ENCODE data around the gene NDUFA12.
"Not testable (repeated sequence)": the region's sequence is repeated elsewhere in the genome, so short reads cannot be mapped to it uniquely, and the experiment has no call there.

NDUFA12 gene

DNA sequence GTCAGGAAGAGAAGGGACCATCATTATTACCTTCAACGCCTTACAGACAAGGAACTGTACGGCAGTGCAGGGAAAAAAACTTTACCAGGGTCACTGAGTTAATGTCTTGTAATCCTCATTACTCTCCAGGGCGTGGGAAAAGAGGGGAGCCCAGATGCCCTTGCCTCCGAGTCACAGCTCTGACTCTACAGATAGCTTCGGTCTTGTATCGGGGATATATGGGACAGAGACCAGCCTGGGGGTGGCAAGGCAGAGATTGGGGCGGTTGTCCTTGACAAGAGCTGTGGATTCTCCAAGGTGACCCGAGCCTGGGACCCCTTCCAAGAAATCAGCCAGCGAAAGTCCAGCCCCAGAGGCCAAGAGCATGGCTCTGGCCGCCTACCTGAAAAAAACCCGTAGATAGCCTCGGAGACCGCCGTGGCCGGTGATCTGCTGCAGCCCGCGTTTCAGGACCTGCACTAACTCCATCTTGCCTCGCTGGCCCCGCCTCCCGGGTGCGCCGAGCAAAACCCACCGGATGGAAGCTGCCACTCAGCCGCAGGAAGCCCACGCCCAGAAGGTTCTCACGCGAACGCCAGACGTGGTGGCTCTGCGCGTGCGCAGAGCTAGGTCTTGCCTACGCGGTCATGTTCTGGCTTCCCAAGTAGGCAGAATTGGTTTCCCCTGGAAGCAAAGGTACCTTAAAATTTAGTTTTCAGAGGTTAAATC is at the start of gene NDUFA12:
TSS of gene NDUFA12 (minus strand) at position 485 of the 708 bp plus-strand sequence. CDS start at position 468, 17 bp downstream.
- DNase-seq (ENCODE audit: low read depth): peak; percentile 90

GRCh38 chr12:95051241-95051640 is 47.7 kb upstream of the NDUFA12 start:
- DNase-seq (ENCODE audit: low read depth): no peak

GRCh38 chr12:95037906-95038305 is 34.4 kb upstream of the NDUFA12 start:
- no peak for DNase-seq (ENCODE audit: low read depth)

DNA sequence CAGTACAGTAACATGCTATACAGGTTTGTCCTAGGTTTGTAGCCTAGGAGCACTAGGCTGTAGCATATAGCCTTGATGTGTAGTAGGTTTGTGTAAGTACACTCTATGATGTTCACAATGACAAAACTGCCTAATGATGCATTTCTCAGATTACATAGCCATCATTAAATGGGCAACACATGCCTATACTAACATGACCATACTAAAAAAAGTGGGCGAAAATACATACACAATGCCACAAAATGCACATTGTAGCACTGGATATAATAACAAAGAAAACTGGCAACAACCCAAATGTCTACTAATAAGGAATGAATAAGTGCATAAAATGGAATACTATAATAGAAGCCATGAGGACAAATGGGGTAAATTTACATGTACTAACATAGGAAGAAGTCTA is 31.3 kb upstream of the NDUFA12 start:
- no peak for DNase-seq (ENCODE audit: low read depth)

DNA sequence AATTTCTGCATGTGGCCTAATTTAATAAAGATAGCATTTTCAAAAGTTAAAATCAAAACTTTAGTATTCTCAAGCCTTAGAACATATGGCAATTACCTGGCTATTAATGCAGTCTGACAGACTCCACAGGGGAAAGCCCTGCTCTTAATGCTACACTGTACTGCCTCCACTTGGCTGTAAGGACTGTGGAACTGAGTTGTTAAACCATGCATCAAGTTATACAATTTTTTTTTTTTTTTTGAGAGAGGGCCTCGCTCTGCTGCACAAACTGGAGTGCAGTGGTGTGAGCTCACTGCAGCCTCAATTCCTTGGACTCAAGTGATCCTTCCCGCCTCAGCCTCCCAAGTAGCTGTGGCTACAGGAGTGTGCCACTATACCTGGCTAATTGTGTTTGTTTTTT is 19.0 kb upstream of the NDUFA12 start:
- no peak for DNase-seq (ENCODE audit: low read depth)

GRCh38 chr12:95017482-95017881 is 14.0 kb upstream of the NDUFA12 start:
- no peak for DNase-seq (ENCODE audit: low read depth)

GRCh38 chr12:95016120-95016519 is 12.6 kb upstream of the NDUFA12 start:
- DNase-seq (ENCODE audit: low read depth): no peak

GRCh38 chr12:95014554-95014953 is 11.1 kb upstream of the NDUFA12 start:
- DNase-seq (ENCODE audit: low read depth): no peak

- DNase-seq (ENCODE audit: low read depth): no peak
Measured at GRCh38 chr12:95006206-95006605, 2.7 kb upstream of the NDUFA12 start.

GRCh38 chr12:95004610-95005009 is 1.1 kb upstream of the NDUFA12 start:
- no peak for DNase-seq (ENCODE audit: low read depth)

DNA sequence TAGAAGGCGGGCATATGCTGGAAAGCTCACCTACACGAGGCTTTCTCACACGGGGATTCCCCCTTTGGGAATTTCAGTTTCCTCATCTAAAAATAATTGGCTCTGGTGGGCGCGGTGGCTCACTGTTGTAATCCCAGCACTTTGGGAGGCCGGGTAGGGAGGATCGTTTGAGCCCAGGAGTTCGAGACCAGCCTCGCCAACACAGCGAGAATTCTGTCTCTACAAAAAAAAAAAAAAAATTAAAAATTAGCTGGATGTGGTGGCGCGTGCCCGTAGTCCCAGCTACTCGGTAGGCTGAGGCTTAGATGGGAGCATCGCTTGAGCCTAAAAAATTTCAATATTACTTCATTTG is 400 bp upstream of the NDUFA12 start:
- no peak for DNase-seq (ENCODE audit: low read depth)

DNA sequence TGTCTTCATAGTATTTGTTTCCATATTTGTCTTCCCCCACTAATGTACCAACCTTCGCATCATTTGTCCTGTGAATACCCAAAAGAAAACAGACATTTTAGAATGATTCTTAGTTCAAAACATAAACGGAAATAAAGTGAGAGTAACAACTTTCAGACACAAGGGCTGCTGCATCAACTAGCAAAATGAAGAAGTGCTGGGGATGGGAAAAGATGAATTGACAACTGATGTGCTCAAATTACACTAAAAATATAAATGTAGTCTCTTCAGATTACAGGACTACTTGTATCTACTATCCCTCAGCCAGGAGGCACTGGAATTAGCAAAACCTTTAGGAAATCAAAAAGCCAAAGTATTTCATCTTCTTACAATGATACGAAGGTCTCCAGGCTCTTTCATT is 743 bp downstream of the NDUFA12 start:
- no peak for DNase-seq (ENCODE audit: low read depth)

GRCh38 chr12:94998326-94998725 is 5.2 kb downstream of the NDUFA12 start:
- no peak for DNase-seq (ENCODE audit: low read depth)

DNA sequence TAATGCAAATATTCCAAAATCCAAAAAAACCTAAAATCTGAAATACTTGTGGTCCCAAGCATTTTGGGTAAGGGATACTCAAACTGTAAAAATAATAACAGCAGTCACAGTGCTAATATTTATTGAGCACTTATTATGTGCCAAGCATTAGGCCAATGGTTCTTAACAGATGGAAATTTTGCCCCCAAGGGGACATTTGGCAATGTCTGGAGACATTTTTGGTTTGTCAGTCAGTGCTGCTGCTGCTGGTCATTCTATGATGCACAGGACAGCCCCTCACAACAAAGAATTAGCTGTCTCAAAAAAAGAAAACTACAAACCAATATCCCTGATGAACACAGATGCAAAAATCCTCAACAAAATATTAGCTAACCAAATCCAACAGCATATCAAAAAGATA is 5.8 kb downstream of the NDUFA12 start:
- DNase-seq (ENCODE audit: low read depth): no peak

DNA sequence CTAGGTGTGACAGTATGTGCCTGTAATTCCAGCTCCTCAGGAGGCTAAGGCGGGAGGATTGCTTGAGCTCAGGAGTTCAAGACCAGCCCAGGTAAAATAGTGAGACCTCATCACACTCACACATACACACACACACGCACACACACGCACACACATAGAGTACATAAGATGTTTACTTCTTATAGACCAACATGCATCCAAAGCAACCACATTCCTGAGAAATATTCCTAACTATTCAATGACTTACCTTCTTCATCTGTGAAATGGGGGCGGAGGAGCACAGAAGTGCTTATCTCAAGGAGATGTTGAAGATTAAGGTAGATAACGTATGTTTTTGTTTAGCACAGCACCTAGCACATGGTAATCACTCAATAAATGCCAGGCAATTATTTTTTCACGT is 6.4 kb downstream of the NDUFA12 start:
- no peak for DNase-seq (ENCODE audit: low read depth)

GRCh38 chr12:94994312-94994711 is 9.2 kb downstream of the NDUFA12 start:
- peak; percentile 44 for DNase-seq (ENCODE audit: low read depth)

DNA sequence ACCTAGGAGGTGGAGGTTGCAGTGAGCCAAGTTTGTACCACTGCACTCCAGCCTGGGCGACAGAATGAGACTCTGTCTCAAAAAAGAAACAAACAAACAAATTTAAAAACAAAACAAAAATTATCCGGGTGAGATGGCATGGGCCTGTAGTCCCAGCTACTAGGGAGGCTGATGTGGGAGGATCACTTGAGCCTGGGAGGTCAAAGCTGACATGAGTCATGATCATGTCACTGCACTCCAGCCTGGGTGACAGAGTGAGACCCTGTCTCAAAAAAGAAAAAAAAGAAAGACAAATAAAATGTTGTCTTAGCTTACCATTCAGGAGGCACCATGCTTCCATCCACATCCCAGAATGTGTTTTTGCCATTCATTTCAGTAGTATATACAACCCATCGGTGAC is 9.6 kb downstream of the NDUFA12 start:
- not testable (repeated sequence) for DNase-seq (ENCODE audit: low read depth)

DNA sequence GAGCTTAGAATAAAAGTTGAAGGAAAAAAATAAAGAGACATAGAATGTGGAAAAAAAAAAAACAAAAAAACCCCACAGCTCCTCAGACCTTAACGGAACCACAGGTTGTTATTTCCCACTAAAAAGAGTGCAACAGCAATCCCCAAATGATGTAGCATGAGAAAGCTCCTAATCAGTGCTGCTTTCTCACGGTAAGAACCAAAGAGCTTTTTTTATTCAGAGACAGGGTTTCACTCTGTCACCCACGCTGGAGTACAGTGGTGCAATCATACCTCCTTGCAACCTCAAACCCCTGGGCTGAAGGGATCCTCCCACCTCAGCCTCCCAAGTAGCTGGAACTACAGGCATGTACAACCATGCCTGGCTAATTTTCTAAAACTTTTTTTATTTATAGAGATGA is 13.3 kb downstream of the NDUFA12 start:
- no peak for DNase-seq (ENCODE audit: low read depth)

DNA sequence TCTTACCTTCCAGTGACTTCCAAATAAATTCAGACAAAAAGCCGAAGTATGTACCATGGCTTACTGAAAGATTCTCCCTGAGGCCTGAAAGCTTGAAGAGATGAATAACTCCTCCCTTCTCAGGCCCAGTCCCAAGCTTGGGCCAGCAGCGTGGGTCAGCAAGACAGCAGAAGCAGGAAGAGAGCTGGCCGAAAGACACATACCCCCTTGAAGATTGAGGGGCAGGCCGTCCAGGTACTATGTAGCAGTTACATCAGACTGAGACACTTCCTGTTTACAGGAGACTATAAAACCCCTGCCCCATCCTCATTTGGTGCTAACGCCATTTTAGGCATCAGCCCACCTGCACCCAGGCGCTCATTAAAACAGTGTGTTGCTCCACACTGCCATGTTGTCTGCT is 15.0 kb downstream of the NDUFA12 start:
- DNase-seq (ENCODE audit: low read depth): no peak

- DNase-seq (ENCODE audit: low read depth): no peak
Measured at GRCh38 chr12:94987801-94988200, 15.7 kb downstream of the NDUFA12 start.

DNA sequence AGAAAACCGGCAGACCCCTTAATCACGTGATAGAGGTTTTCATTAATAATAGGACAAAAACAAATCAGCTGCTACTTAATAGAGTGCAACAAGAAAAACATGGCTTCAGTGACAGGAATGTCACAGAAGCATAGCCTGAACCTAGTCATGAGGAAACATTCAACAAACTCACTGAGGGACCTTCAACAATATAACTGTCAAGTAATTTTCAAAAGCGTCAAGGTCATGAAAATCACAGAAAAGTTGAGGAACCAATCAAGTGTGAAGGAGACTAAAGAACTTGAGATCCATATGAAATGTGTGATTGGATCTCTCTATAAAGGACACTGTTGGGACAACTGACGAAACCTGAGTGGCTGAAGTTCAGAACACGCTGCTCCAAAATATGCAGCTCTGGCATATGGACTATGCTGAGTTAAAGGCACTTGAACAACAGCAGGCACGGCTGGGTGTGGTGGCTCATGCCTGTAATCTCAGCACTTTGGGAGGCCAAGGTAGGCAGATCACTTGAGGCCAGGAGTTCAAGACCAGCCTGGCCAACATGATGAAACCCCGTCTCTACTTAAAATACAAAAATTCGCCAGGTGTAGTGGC is 16.3 kb downstream of the NDUFA12 start:
- DNase-seq (ENCODE audit: low read depth): no peak

DNA sequence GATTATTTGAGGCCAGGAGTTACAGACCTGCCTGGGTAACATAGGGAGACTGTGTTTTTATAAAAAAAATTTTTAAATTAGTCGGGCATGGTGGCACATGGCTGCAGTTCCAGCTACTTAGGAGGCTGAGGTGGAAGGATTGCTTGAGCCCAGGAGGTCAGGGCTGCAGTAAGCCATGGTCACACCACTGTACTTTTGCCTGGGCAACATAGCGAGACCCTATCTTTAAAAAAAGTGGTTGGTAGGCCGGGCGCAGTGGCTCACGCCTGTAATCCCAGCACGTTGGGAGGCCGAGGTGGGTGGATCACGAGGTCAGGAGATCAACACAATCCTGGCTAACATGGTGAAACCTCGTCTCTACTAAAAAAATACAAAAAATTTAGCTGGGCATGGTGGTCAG is 18.4 kb downstream of the NDUFA12 start:
- DNase-seq (ENCODE audit: low read depth): not testable (repeated sequence)

GRCh38 chr12:94983321-94983720 is 20.2 kb downstream of the NDUFA12 start:
- DNase-seq (ENCODE audit: low read depth): no peak

DNA sequence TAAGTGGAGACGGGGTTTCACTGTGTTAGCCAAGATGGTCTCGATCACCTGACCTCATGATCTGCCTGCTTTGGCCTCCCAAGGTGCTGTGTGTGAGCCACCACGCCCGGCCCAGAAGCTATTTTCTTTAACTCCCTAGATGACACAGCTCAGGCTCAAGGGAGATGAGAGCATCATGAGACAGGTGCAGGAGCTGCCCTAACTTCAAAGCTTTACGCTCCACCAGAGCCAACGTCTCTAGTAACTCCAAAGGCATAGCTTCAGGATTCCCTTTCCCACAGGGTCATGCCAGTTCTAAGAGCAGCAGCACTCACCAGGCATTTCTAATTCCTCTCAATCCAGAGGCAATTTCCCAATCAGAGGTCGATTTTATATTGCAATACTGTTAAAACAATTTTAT is 21.0 kb downstream of the NDUFA12 start:
- no peak for DNase-seq (ENCODE audit: low read depth)

All from non-pigmented ciliary epithelial cell (primary cell).